SK-N-SH (cell line): ENCODE data around the gene ASIC1. TPM values are rescaled to one million over a fixed set of nuclear protein-coding genes. Genes with fewer than 3 reads are reported as not detected.

Experiments used
- CTCF ChIA-PET: fragments of 300-600, 350-600 bp; formaldehyde crosslinking; extraction: SDS; loops from one replicate; lab custom pipeline; 2021; lab: Yijun Ruan, JAX
- POLR2A ChIA-PET: fragments of 350-600 bp; sonication (Branson Sonifier 250); formaldehyde crosslinking; extraction: SDS; loops from one replicate; lab custom pipeline; 2020; ENCODE audit warnings: antibody characterized with exemption, inconsistent platforms; lab: Yijun Ruan, JAX
- DNase-seq: peaks from one replicate; pipeline ENCODE4 v3.0.0; 2012
- H2AFZ ChIP-seq: fragments of 200-600 bp; sonication (generic); 2 replicates; pipeline ENCODE4 v1.8.1; 2016; ENCODE audit warnings: antibody characterized with exemption, mild to moderate bottlenecking, low read depth
- H3F3A ChIP-seq: fragments of 200-600 bp; sonication (generic); replicated peaks from 2 replicates; pipeline ENCODE3; 2016; ENCODE audit warnings: antibody characterized with exemption, mild to moderate bottlenecking; ENCODE audit not compliant: insufficient read depth
- H3K27ac ChIP-seq, 2 experiments: fragments of 200-500 bp in 1 of 2; fragments of 200-600 bp in 1 of 2; sonication (Bioruptor generic) in 1 of 2; sonication (generic), shearing (Covaris generic) in 1 of 2; 2 replicates each; pipeline versions ENCODE4 v1.5.1 to v1.6.1; 2014 to 2016; ENCODE audit warnings: low read depth in 2 of 2, inconsistent platforms in 1 of 2, low read length in 1 of 2, mild to moderate bottlenecking in 1 of 2, mixed read lengths in 1 of 2
- H3K27me3 ChIP-seq: fragments of 200-600 bp; sonication (generic), shearing (Covaris generic); 2 replicates; pipeline ENCODE4 v1.6.1; 2016; ENCODE audit warnings: mixed run types; ENCODE audit not compliant: insufficient read depth
- H3K36me3 ChIP-seq, 2 experiments: fragments of 200-500 bp in 1 of 2; fragments of 200-600 bp in 1 of 2; sonication (Bioruptor generic) in 1 of 2; sonication (generic) in 1 of 2; replicated peaks in 1 of 2; 2 replicates each; pipeline versions ENCODE3 to v1.5.1; 2014 to 2016; ENCODE audit warnings: low read length in 1 of 2, mild to moderate bottlenecking in 1 of 2; ENCODE audit not compliant: insufficient read depth in 2 of 2, control insufficient read depth in 1 of 2
- H3K4me1 ChIP-seq, 2 experiments: fragments of 200-500 bp in 1 of 2; fragments of 200-600 bp in 1 of 2; sonication (Bioruptor generic) in 1 of 2; sonication (generic), shearing (Covaris generic) in 1 of 2; 2 replicates each; pipeline versions ENCODE4 v1.5.1 to v1.6.1; 2014 to 2016; ENCODE audit warnings: low read depth in 1 of 2, low read length in 1 of 2, mixed run types in 1 of 2; ENCODE audit not compliant: insufficient read depth in 2 of 2, control insufficient read depth in 1 of 2
- H3K4me2 ChIP-seq: fragments of 200-600 bp; sonication (generic), shearing (Covaris generic); 2 replicates; pipeline ENCODE4 v1.6.1; 2017; ENCODE audit warnings: mixed run types
- H3K4me3 ChIP-seq, 2 experiments: fragments of 200-500 bp in 1 of 2; fragments of 200-600 bp in 1 of 2; sonication (Bioruptor generic) in 1 of 2; sonication (generic), shearing (Covaris generic) in 1 of 2; 2 replicates each; pipeline versions ENCODE4 v1.5.1 to v1.8.1; 2014 to 2016; ENCODE audit warnings: low read depth in 2 of 2, inconsistent platforms in 1 of 2, low read length in 1 of 2, mild to moderate bottlenecking in 1 of 2, mixed read lengths in 1 of 2, moderate library complexity in 1 of 2
- H3K79me2 ChIP-seq: fragments of 200-600 bp; sonication (generic); 2 replicates; pipeline ENCODE4 v1.8.1; 2017; ENCODE audit warnings: mild to moderate bottlenecking; ENCODE audit not compliant: insufficient read depth
- H3K9ac ChIP-seq: fragments of 200-600 bp; sonication (generic); 2 replicates; pipeline ENCODE4 v1.6.1; 2017; ENCODE audit warnings: mixed run types
- H3K9me2 ChIP-seq: fragments of 200-600 bp; sonication (generic); 2 replicates; pipeline ENCODE4 v1.6.1; 2017; ENCODE audit warnings: mixed run types
- H3K9me3 ChIP-seq: fragments of 200-600 bp; sonication (generic); 2 replicates; pipeline ENCODE4 v1.6.1; 2017; ENCODE audit warnings: mixed run types, mild to moderate bottlenecking, moderate library complexity
- H4K20me1 ChIP-seq: fragments of 200-600 bp; sonication (generic); 2 replicates; pipeline ENCODE4 v1.6.1; 2017; ENCODE audit warnings: mild to moderate bottlenecking, mixed run types; ENCODE audit not compliant: insufficient read depth
- CHD2 ChIP-seq: fragments of 150-350 bp; IDR thresholded peaks from 2 replicates; pipeline ENCODE4 v1.6.1; 2018; ENCODE audit warnings: low read length; ENCODE audit not compliant: partially characterized antibody
- ELF1 ChIP-seq: IDR thresholded peaks from 2 replicates; pipeline ENCODE4 v1.4.0; 2012
- EP300 ChIP-seq, 2 experiments: IDR thresholded peaks; 2 replicates each; pipeline versions ENCODE4 v1.4.0 to v1.6.1; 2012; ENCODE audit warnings: borderline replicate concordance in 1 of 2, low read depth in 1 of 2, low read length in 1 of 2
- EZH2phosphoT487 ChIP-seq: fragments of 200-600 bp; sonication (generic); IDR thresholded peaks from 2 replicates; pipeline ENCODE4 v1.6.1; 2017; ENCODE audit warnings: low read depth, mixed run types, mild to moderate bottlenecking, antibody characterized with exemption, moderate library complexity, borderline replicate concordance
- FOXJ3 ChIP-seq: sonication (generic); formaldehyde crosslinking; IDR thresholded peaks from 2 replicates; pipeline ENCODE4 v1.5.1; 2020; ENCODE audit warnings: mild to moderate bottlenecking, missing genetic modification reagents
- FOXM1 ChIP-seq: IDR thresholded peaks from 2 replicates; pipeline ENCODE4 v1.4.0; 2012; ENCODE audit warnings: low read depth, mild to moderate bottlenecking
- GATA2 ChIP-seq: sonication (generic); formaldehyde crosslinking; IDR thresholded peaks from 2 replicates; pipeline ENCODE4 v1.5.0; 2020; ENCODE audit warnings: mild to moderate bottlenecking, missing genetic modification reagents
- IRF3 ChIP-seq: fragments of 150-350 bp; IDR thresholded peaks from 2 replicates; pipeline ENCODE4 v1.6.1; 2016; ENCODE audit warnings: mild to moderate bottlenecking, low read depth, low read length
- JUND ChIP-seq: IDR thresholded peaks from 2 replicates; pipeline ENCODE4 v1.4.0; 2012
- MAX ChIP-seq: IDR thresholded peaks from 2 replicates; pipeline ENCODE4 v1.4.0; 2012; ENCODE audit warnings: low read depth
- MXI1 ChIP-seq: IDR thresholded peaks from 2 replicates; pipeline ENCODE4 v1.6.1; 2012; ENCODE audit warnings: mild to moderate bottlenecking, low read depth, low read length, improper control_type of control experiment
- NFIC ChIP-seq: IDR thresholded peaks from 2 replicates; pipeline ENCODE4 v1.4.0; 2012; ENCODE audit warnings: borderline replicate concordance
- PBX3 ChIP-seq: IDR thresholded peaks from 2 replicates; pipeline ENCODE4; 2012
- REST ChIP-seq: IDR thresholded peaks from 2 replicates; pipeline ENCODE4 v1.6.1; 2012; ENCODE audit warnings: mild to moderate bottlenecking, low read depth, low read length, moderate library complexity
- RFX5 ChIP-seq: IDR thresholded peaks from 2 replicates; pipeline ENCODE4 v1.6.1; 2012; ENCODE audit warnings: mild to moderate bottlenecking, improper control_type of control experiment, low read length
- SIN3A ChIP-seq: IDR thresholded peaks from 2 replicates; pipeline ENCODE4 v1.6.1; 2012; ENCODE audit warnings: low read depth, mild to moderate bottlenecking, low read length, moderate library complexity, borderline replicate concordance
- SMC3 ChIP-seq: IDR thresholded peaks from 2 replicates; pipeline ENCODE4 v1.6.1; 2012; ENCODE audit warnings: low read depth, low read length, improper control_type of control experiment
- TAF1 ChIP-seq: IDR thresholded peaks from 2 replicates; pipeline ENCODE4 v1.6.1; 2012; ENCODE audit warnings: low read depth, mild to moderate bottlenecking, low read length, moderate library complexity, borderline replicate concordance
- USF1 ChIP-seq: IDR thresholded peaks from 2 replicates; pipeline ENCODE4 v1.4.0; 2012; ENCODE audit warnings: low read depth, borderline replicate concordance
- YY1 ChIP-seq: IDR thresholded peaks from 2 replicates; pipeline ENCODE4 v1.4.0; 2012; ENCODE audit warnings: low read depth, mild to moderate bottlenecking
- WGBS: methylation state at CpG from one replicate; pipeline ENCODE4 v1.1.6; 2017; ENCODE audit warnings: low lambda C conversion rate; 5-methylcytosine and 5-hydroxymethylcytosine counted together
- polyA plus RNA-seq, 3 experiments: library from polyadenylated mRNA; depleted of rRNA; stranded (reverse); fragments of >200 nt; gene quantifications; 2 replicates each; pipeline ENCODE4 v1.2.3, GENCODE V29; 2012

The ASIC1 gene
- polyA plus RNA-seq, 1 of the 3 experiments (the other 2 are of a cell fraction): 28.4 TPM

- TF ChIP-seq EP300 (IDR thresholded peaks at IDR 0.05; ENCODE audit: borderline replicate concordance in 1 of 2, low read depth in 1 of 2, low read length in 1 of 2): no peak
- TF ChIP-seq GATA2 (CRISPR knock-in tag): no peak
- TF ChIP-seq IRF3: no peak
- no peak for TF ChIP-seq PBX3
- no peak for TF ChIP-seq SIN3A
- TF ChIP-seq FOXJ3: no peak
- TF ChIP-seq, all 33 proteins: peak for 0
Measured at GRCh38 chr12:50104417-50105366, 47.3 kb downstream of the ASIC1 start (continued).

- Histone ChIP-seq H3K27me3 (no peaks in the 10 kb centered on the region), H2AFZ (no peak overlapping the region), H3K79me2 (no peaks in the 10 kb centered on the region), H4K20me1 (no peaks in the 10 kb centered on the region), H3K9me2 (no peaks in the 10 kb centered on the region), H3K4me3 (no peak overlapping the region), H3K36me3 (peaks cover 4 to 6% of the 10 kb centered on the region in 2 experiments), H3K4me1 (peaks cover 10 to 34% of the 10 kb centered on the region in 2 experiments; a peak in 2 of 4 replicates), H3K9me3 (no peaks in the 10 kb centered on the region), H3F3A (peaks cover 11% of the 10 kb centered on the region), H3K27ac (no peak overlapping the region), H3K4me2 (no peak overlapping the region), H3K9ac (no peak overlapping the region)
- ChIA-PET POLR2A (no interaction called here), CTCF (interaction anchor here (1.0 to 1.4 kb wide), 4 partner anchors 18 to 76 kb away, joined by 3 to 7 read pairs (median 3); no protein-coding TSS in a partner anchor)
- DNase-seq: no peak
- 89% methylated on average over 11 of the region's 12 CpGs for WGBS
- TF ChIP-seq EZH2phosphoT487 (no peak), FOXM1 (no peak), IRF3 (no peak), MAX (no peak), JUND (no peak), SIN3A (no peak), CHD2 (no peak), MXI1 (no peak), RFX5 (no peak), REST (no peak), NFIC (no peak), USF1 (no peak), SMC3 (no peak), YY1 (no peak), TAF1 (no peak), ELF1 (no peak)
Measured at GRCh38 chr12:50105913-50106450, 48.6 kb downstream of the ASIC1 start.
